ENCODE data around the gene BEGAIN. TPM values are rescaled to one million over a fixed set of nuclear protein-coding genes. Genes with fewer than 3 reads are reported as not detected.

BEGAIN gene
- total RNA-seq, 4 donors from 2014 or later, result 0.22 to 1.3 (median 0.50) TPM; not detected in 1

DNA sequence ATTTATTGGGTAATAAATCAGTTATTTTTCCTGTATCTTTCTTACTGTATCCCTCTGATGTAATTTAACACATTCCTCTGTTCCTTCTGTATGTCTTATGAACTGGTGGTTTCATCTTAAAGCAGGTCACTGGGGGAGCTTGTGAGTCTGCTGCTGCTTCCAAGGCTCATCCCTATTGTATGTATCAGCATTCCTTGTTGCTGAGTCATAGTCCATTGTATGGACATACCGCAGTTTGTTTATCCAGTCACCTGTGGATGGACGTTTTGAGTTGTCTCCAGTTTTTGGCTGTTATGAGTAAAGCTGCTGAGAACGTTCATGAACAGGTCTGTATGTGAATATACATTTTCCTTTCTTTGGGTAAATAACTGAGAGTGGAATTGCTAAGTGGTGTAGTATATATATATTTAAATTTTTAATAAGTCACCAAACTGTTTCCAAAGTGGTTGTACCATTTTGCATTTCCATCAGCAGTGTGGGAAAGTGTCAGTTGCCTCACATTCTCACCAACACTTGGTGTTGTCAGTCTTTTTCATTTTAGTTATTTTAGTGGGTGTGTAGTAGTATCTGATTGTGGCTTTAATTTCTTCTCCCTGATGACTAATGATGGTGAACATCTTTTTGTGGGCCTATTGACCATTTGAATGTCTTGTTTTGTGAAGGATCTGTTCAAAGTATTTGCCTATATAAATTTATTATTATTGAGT lies 82.7 kb downstream of the BEGAIN start:
- Histone ChIP-seq H3K27me3 (no peaks in the 10 kb centered on the region), H3K9me3 (no peaks in the 10 kb centered on the region), H3K36me3 (no peaks in the 10 kb centered on the region), H3K27ac (no peak overlapping the region), H3K4me3 (replicated peaks in 1 of 3) (no peak overlapping the region), H3K4me1 (no peaks in the 10 kb centered on the region)
- 91 to 94% methylated on average over 3 of the region's 3 CpGs for WGBS, 2 donors
- intact Hi-C loops (cut with DNase I), result no loop called here
- no peak for TF ChIP-seq POLR2A (IDR thresholded peaks at IDR 0.05)
- TF ChIP-seq, protein P1, sequence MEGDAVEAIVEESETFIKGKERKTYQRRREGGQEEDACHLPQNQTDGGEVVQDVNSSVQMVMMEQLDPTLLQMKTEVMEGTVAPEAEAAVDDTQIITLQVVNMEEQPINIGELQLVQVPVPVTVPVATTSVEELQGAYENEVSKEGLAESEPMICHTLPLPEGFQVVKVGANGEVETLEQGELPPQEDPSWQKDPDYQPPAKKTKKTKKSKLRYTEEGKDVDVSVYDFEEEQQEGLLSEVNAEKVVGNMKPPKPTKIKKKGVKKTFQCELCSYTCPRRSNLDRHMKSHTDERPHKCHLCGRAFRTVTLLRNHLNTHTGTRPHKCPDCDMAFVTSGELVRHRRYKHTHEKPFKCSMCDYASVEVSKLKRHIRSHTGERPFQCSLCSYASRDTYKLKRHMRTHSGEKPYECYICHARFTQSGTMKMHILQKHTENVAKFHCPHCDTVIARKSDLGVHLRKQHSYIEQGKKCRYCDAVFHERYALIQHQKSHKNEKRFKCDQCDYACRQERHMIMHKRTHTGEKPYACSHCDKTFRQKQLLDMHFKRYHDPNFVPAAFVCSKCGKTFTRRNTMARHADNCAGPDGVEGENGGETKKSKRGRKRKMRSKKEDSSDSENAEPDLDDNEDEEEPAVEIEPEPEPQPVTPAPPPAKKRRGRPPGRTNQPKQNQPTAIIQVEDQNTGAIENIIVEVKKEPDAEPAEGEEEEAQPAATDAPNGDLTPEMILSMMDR (IDR thresholded peaks at IDR 0.05), result no peak
- no peak for DNase-seq

DNA sequence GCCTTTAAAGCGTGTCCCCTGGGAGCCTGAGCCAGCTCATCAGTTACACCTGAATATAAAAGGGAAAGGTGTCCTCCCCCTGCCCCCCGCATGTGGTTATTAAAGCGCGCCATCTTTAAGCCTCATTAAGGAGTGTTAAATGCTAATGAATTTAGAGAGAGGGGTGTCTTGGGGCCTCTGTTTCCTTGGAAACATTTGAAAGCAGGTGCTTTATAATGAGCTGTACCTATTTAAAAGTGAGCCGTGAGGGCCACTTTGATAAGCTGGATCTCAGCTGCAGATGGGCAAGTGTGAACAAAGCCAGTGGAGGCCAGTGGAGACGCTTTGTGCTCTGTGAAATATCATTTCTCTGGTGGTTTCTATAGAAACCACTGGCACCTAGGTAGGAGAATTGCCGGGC lies 84.0 kb downstream of the BEGAIN start:
- Histone ChIP-seq H3K36me3 (no peaks in the 10 kb centered on the region), H3K4me1 (no peaks in the 10 kb centered on the region), H3K27me3 (no peaks in the 10 kb centered on the region), H3K4me3 (replicated peaks in 1 of 3) (no peak overlapping the region), H3K27ac (no peak overlapping the region), H3K9me3 (no peaks in the 10 kb centered on the region)
- intact Hi-C loops (cut with DNase I), result no loop called here
- WGBS, 2 donors, result 92 to 93% methylated on average over 7 of the region's 7 CpGs
- no peak for DNase-seq
- TF ChIP-seq, protein P1 (IDR thresholded peaks at IDR 0.05), result no peak
- TF ChIP-seq POLR2A (IDR thresholded peaks at IDR 0.05), result no peak

DNA sequence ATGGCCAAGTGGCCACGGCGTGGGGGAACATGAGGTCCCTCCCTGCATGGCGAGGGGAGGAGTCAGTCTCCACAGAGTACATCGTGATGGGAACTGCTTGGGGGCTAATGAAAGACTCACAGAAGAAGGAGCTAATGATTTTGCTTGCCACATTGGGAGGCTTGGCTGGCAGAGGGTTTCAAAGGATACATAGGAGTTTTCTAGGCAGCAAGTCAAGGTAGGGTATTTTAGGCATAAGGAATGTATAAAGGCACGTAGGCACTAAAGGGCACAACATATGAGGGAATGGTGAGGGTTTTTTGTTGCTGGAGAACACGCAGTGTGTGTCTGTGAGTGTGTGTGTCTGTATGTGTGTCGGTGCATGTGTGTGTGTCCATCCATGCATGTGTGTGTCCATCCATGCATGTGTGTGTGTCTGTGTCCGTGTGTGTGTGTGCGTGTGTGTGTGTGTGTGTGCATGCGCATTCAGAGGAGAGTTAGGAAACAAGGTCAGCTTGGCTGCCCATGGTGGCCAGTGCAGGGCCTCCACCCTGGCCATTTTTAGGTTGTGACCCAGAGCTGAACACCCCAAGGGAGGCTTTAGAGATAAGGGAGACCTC lies 84.5 kb downstream of the BEGAIN start:
- 94% methylated on average over 10 of the region's 10 CpGs for WGBS, 2 donors
- no peaks in the 10 kb centered on the region for H3K36me3 ChIP-seq
- H3K27me3 ChIP-seq, result no peaks in the 10 kb centered on the region
- H3K4me1 ChIP-seq, result no peaks in the 10 kb centered on the region
- no peaks in the 10 kb centered on the region for H3K9me3 ChIP-seq
- DNase-seq, result no peak
- H3K4me3 ChIP-seq (replicated peaks in 1 of 3), result no peak overlapping the region
- TF ChIP-seq, protein P1 (IDR thresholded peaks at IDR 0.05), result no peak
- TF ChIP-seq POLR2A (IDR thresholded peaks at IDR 0.05), result no peak
- intact Hi-C loops (cut with DNase I), result no loop called here
- no peak overlapping the region for H3K27ac ChIP-seq

DNA sequence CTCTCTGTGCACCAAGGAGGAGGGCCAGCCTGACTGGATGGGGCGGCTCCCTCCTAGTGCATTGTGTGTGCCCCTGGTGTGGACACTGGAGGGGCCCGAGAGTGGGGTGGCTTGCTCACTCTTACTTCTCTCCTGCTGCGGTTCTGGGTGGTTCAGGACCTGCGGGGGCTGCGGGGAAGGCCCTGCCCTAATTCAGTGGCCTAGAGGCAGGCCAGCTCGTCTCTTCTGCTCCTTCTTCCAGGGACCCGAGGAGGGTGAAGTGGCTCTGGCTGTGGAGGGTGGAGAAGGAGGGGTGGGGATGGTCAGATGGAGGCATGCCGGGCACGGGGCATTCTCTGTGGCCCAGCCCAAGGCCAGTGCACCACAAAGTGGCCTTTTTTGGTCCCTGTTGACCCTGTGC lies 87.1 kb downstream of the BEGAIN start:
- H3K4me3 ChIP-seq (replicated peaks in 1 of 3), result no peak overlapping the region
- no peaks in the 10 kb centered on the region for H3K4me1 ChIP-seq
- no peaks in the 10 kb centered on the region for H3K27me3 ChIP-seq
- no peak overlapping the region for H3K27ac ChIP-seq
- DNase-seq, result no peak
- H3K9me3 ChIP-seq, result no peaks in the 10 kb centered on the region
- TF ChIP-seq POLR2A (IDR thresholded peaks at IDR 0.05), result no peak
- TF ChIP-seq, protein P1 (IDR thresholded peaks at IDR 0.05), result no peak
- WGBS, 2 donors, result 77 to 79% methylated on average over 8 to 9 of the region's 9 CpGs
- no peaks in the 10 kb centered on the region for H3K36me3 ChIP-seq
- intact Hi-C loops (cut with DNase I), result no loop called here

DNA sequence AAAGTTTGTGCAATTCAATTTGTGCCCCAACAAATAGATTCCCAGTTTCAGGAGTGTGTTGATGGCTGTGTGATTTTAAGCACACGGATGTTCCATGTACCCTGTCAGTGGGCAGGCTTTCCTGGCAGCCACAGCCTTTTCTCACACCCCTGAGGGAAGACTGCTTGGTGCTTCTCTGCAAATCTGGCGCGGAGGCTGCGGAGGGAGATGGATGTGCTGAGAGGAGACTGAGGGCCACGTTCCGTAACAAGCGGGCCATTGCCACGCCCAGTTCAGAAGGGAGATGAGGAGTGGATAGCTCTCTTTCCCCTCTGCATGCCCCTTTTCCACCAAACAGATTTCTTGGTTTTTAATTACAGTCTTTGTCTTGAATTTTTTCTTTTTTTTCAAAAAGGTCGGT lies 89.1 kb downstream of the BEGAIN start:
- 95% methylated on average over 9 of the region's 9 CpGs for WGBS, 2 donors
- Histone ChIP-seq H3K36me3 (no peaks in the 10 kb centered on the region), H3K9me3 (no peaks in the 10 kb centered on the region), H3K4me3 (replicated peaks in 1 of 3) (no peak overlapping the region), H3K27me3 (no peaks in the 10 kb centered on the region), H3K4me1 (no peaks in the 10 kb centered on the region), H3K27ac (no peak overlapping the region)
- TF ChIP-seq POLR2A (IDR thresholded peaks at IDR 0.05), result no peak
- TF ChIP-seq, protein P1 (IDR thresholded peaks at IDR 0.05), result no peak
- intact Hi-C loops (cut with DNase I), result no loop called here
- no peak for DNase-seq

All from thyroid gland (tissue), 4 donors.